Smooth muscle cell of the coronary artery (primary cell): ENCODE results near the gene TAPBPL. TPM values are rescaled to one million over a fixed set of nuclear protein-coding genes. Genes with fewer than 3 reads are reported as not detected.

Experiments used
- total RNA-seq: library from RNA; depleted of rRNA; stranded (reverse); fragments of >200 nt; gene quantifications from 2 replicates; pipeline ENCODE4 v1.2.3, GENCODE V29; 2014; ENCODE audit warnings: low replicate concordance

The TAPBPL gene, protein sequence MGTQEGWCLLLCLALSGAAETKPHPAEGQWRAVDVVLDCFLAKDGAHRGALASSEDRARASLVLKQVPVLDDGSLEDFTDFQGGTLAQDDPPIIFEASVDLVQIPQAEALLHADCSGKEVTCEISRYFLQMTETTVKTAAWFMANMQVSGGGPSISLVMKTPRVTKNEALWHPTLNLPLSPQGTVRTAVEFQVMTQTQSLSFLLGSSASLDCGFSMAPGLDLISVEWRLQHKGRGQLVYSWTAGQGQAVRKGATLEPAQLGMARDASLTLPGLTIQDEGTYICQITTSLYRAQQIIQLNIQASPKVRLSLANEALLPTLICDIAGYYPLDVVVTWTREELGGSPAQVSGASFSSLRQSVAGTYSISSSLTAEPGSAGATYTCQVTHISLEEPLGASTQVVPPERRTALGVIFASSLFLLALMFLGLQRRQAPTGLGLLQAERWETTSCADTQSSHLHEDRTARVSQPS
- total RNA-seq = 5.1 and 15.4 TPM in 2 replicates

DNA sequence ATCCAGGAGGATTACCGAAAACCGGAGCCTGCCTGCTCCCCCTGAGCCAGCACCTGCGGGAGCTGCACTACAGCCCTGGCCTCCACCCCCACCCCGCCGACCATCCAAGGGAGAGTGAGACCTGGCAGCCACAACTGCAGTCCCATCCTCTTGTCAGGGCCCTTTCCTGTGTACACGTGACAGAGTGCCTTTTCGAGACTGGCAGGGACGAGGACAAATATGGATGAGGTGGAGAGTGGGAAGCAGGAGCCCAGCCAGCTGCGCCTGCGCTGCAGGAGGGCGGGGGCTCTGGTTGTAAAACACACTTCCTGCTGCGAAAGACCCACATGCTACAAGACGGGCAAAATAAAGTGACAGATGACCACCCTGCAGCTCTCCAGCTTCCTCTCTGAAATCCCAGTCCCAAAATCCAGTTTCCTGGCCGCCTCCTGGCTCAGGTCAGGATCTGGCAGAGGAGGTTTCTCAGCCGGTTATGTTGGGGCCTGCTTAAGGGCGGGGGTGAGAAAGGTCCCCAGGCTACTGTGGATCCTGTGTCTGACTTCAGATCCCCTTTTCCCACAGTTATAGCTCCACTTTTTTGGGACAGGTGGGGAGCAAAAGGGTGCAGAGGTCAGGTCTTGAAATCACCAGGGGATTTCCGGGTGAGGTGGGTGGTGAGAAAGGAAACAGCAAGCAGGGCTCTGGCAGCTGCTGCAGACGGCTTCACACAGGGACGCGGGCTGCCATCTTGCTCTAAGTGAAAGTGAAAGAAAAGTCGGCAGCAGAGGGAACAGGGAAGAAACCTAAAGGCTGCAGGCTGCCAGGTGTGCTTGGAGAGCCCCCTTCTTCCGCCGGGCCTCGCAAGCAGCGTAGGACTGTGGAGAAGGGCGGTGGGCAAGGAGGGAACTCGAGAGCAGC, at the start of gene TAPBPL:
Gene TAPBPL (plus strand): TSS at position 695 of the 897 bp plus-strand sequence. CDS start 207 bp downstream, outside the sequence.

DNA sequence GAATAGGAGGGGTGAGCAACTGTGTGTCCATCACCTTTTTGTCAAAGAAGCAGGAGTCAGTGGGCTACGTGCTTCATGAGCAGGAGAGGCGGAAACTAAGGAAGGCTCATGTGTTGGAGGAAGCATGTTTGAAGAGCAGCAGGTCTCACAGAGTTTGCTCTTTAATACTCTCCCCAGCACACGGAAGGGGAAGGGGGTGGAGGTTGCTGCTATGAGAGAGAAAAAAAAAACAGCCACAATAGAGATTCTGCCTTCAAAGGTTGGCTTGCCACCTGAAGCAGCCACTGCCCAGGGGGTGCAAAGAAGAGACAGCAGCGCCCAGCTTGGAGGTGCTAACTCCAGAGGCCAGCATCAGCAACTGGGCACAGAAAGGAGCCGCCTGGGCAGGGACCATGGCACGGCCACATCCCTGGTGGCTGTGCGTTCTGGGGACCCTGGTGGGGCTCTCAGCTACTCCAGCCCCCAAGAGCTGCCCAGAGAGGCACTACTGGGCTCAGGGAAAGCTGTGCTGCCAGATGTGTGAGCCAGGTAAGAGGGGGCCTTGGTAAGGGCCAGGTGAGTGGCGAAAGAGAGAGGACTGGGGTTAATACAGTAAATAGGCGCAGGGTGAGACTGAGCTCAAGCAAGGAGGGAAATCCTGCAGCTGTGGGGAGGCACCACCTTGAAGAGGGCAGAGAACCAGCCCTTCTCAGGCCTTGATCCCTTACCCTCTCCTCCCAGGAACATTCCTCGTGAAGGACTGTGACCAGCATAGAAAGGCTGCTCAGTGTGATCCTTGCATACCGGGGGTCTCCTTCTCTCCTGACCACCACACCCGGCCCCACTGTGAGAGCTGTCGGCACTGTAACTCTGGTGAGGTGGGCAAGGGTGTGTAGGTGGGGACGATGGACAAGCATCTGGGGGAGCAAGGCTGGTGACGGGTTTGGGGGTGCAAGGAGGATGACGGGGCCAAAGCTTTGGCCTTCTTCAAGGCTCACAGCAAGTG, 6.8 kb upstream of the TAPBPL start, which contains the start of gene CD27:
Gene CD27 (plus strand): TSS at position 252 of the 985 bp plus-strand sequence. CDS start 141 bp downstream, at position 393.

DNA sequence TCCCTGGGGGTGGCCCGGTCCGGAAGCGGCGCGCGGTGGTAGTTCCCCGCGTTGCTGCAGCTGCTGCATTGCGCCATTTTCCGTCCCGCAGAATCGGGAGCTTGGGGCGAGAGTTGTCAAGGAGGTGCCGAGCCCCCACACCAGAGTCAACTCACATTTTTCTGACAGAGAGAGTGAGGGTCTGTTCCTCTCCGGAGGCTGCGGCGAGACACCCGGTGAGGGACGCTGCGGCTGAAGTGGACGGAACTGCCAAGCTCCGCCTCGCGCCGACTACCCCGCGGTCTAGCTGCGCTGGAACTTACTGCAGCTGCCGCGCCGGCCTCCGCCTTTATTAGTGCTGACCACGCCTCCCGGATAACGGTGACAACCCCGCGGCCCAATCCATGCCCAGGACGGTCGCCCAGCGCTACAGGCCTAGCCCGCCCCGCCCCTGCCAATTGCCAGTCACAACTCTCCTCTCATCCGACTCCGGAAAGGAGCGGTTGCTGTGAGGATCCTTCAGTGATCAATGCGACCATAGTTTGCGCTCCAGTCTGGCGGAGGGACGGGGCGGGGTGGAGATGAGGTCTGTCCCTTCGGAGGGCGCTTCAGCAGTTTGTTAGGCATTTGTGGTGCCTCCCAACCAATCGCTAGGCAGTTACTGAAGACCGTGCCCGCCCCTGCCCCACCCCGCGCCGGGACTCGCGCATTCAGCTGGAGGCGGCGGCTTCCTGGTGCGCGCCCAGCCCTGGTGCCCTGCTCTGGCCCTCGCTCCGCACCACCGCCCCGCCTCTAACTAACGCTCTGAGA, 18.7 kb downstream of the TAPBPL start, which contains the start of gene VAMP1:
Gene VAMP1 (minus strand): TSS at position 303 of the 789 bp plus-strand sequence. CDS start 146 bp downstream, at position 157.

DNA sequence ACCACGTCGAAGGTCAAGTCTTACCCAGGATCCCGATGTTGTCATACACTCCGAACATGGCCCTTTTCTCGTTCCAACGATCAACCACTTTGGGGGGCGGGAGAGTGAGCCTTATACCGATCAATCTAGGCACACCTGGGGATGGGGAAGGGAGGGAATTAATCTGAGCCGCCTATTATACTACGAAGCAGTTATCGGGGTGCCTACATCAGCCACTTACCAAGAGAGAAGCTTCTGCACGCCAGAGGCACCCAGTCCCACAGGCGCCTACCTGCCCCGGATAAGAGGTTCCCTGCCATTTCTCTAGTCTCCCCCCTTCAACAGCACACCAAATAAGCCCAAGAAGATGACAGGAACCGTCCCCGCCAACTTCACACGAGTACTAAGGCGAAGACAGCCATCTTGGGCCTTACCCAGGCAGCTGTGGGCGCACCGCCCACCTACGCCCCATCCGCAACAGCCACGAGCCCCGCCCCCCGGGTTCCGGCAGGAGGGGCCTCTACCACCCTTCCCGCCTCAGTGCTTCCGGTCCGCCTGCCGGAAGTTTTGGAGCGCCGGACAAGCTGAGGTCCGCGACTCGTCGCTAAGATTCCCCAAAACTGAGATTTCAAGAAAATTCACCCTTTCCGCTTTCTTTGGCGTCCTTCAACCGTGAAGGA, 41.1 kb downstream of the TAPBPL start, which contains the start of gene MRPL51:
Gene MRPL51 (minus strand): TSS at position 425 of the 659 bp plus-strand sequence. CDS start 126 bp downstream, at position 299.

DNA sequence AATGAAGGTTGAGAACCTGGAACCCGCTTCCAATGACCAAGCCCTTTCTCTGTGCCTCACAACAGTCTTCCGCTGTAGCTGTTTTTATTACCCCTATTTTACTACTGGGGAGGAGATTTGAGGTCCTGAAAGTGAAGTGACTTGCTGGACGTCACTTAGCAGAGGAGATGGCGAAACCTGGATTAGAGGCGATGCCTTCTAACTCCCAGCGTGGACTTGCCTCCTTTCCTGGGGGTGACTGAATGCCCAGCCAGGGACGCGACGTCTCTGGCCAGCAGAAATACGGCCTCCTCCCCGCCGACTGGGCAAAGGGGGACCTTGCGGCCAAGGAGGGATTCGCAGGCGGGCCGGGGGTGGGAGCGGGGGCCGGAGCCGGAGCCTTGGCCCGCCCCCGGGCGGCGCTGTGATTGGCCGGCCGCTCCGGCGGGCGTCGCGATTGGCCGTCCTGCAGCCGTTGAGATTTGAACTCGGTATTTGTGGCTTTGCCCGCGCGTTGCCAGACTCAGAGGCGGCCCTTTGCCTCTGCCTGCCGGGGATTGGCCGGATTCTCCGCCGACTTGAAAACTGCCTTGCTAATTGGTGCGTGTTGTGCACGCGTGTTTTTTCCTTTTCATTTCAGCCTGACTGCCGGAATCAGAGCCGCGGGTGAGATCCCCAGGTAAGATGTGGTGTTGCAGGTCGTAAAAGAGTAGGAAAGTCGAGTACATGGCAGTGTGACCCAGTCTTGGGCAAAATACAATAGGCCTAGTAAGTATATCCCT, 41.8 kb downstream of the TAPBPL start, which contains the start of gene NCAPD2:
Gene NCAPD2 (plus strand): TSS at position 606 of the 761 bp plus-strand sequence. CDS start 997 bp downstream, outside the sequence.

Other genes with a start within 250 kb of the TAPBPL start
- under 0.01 and 0.08 TPM in 2 replicates for gene PLEKHG6, start 141.4 kb upstream of the TAPBPL start, total RNA-seq
- gene TNFRSF1A, start 110.0 kb upstream of the TAPBPL start, total RNA-seq = 54.4 and 102 TPM in 2 replicates
- gene SCNN1A, start 76.5 kb upstream of the TAPBPL start, total RNA-seq = 0.12 and 0.15 TPM in 2 replicates
- 25.7 and 27.2 TPM in 2 replicates for gene LTBR, start 67.9 kb upstream of the TAPBPL start, total RNA-seq
- not detected in 2 replicates for gene CD27, start 7.1 kb upstream of the TAPBPL start, total RNA-seq
- gene VAMP1, start 18.6 kb downstream of the TAPBPL start, total RNA-seq = 8.6 and 19.4 TPM in 2 replicates
- gene MRPL51, start 41.2 kb downstream of the TAPBPL start, total RNA-seq = 92.0 and 176 TPM in 2 replicates
- gene NCAPD2, start 42.1 kb downstream of the TAPBPL start, total RNA-seq = 15.0 and 30.4 TPM in 2 replicates
- gene GAPDH, start 82.5 kb downstream of the TAPBPL start, total RNA-seq = 7,358 and 9,019 TPM in 2 replicates
- 8.8 and 36.9 TPM in 2 replicates for gene IFFO1, start 104.0 kb downstream of the TAPBPL start, total RNA-seq
- 11.5 and 20.7 TPM in 2 replicates for gene NOP2, start 116.2 kb downstream of the TAPBPL start, total RNA-seq
- gene CHD4, start 155.3 kb downstream of the TAPBPL start, total RNA-seq = 187 and 210 TPM in 2 replicates
- under 0.01 TPM in 1 of 2 replicates, not detected in the other for gene LPAR5, start 183.9 kb downstream of the TAPBPL start, total RNA-seq
- 0.23 TPM in 1 of 2 replicates, not detected in the other for gene ACRBP, start 195.4 kb downstream of the TAPBPL start, total RNA-seq
- 22.7 and 27.0 TPM in 2 replicates for gene ING4, start 211.1 kb downstream of the TAPBPL start, total RNA-seq
- gene ZNF384, start 237.3 kb downstream of the TAPBPL start, total RNA-seq = 8.3 TPM in 2 replicates
- gene PIANP, start 248.8 kb downstream of the TAPBPL start, total RNA-seq = under 0.01 and 0.38 TPM in 2 replicates